Immature natural killer cell (primary cell): ENCODE measurements around the gene PPP2R5C. TPM values are rescaled to one million over a fixed set of nuclear protein-coding genes. Genes with fewer than 3 reads are reported as not detected.
A peak's percentile ranks its signal among the peaks of the same experiment; 100 is the strongest.
"Not testable (repeated sequence)": the region's sequence is repeated elsewhere in the genome, so short reads cannot be mapped to it uniquely, and the experiment has no call there.

Source experiments
- DNase-seq, 3 donors: peaks; one replicate each; pipeline ENCODE4 v3.0.0; 2022; ENCODE audit warnings: mixed read lengths in 1 of 3
- H3K27ac Mint-ChIP-seq, 6 donors: one replicate each; pipeline ENCODE4 v1.8.0; 2020; ENCODE audit warnings: mixed read lengths in 6 of 6, mild to moderate bottlenecking in 5 of 6, inconsistent platforms in 4 of 6, moderate library complexity in 3 of 6
- H3K27me3 Mint-ChIP-seq, 3 donors: one replicate each; pipeline ENCODE4 v1.8.0; 2020 to 2021; ENCODE audit warnings: low read depth in 3 of 3, mild to moderate bottlenecking in 3 of 3, mixed read lengths in 3 of 3, moderate library complexity in 3 of 3, inconsistent platforms in 1 of 3
- H3K36me3 Mint-ChIP-seq, 3 donors: one replicate each; pipeline ENCODE4 v1.8.0; 2020; ENCODE audit warnings: mixed read lengths in 3 of 3, inconsistent platforms in 2 of 3, mild to moderate bottlenecking in 2 of 3
- H3K4me1 Mint-ChIP-seq, 2 donors: one replicate each; pipeline ENCODE4 v1.8.0; 2020; ENCODE audit warnings: inconsistent platforms in 2 of 2, mild to moderate bottlenecking in 2 of 2, mixed read lengths in 2 of 2, moderate library complexity in 1 of 2
- H3K4me3 Mint-ChIP-seq, 5 donors: one replicate each; pipeline ENCODE4 v1.8.0; 2020; ENCODE audit warnings: mild to moderate bottlenecking in 5 of 5, mixed read lengths in 5 of 5, inconsistent platforms in 3 of 5, moderate library complexity in 3 of 5
- H3K9me3 Mint-ChIP-seq, 6 donors: one replicate each; pipeline ENCODE4 v1.8.0; 2020; ENCODE audit warnings: mild to moderate bottlenecking in 6 of 6, mixed read lengths in 6 of 6, inconsistent platforms in 4 of 6, moderate library complexity in 3 of 6
- polyA plus RNA-seq, 3 donors: library from polyadenylated mRNA; unstranded; fragments of 300-500 nt; fragmentation: Illumina TruSeq; gene quantifications; one replicate each; pipeline ENCODE4 v1.2.3, GENCODE V29; 2021

PPP2R5C gene
- polyA plus RNA-seq, 3 donors from 2014 or later: 214 to 250 (median 236) TPM

DNA sequence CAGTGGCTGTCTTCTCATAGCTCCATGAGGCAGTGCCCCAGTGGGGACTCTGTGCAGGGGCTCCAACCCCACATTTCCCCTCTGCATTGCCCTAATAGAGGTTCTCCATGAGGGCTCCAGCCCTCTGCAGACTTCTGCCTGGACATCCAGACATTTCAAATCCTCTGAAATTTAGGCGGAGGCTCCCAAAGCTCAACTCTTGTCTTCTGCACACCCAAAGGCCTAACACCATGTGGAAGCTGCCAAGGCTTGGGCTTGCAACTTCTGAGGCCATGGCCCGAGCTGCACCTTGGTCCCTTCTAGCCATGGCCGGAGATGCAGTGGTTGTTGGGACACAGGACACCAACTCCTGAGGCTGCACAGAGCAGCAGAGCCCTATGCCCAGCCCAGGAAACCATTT, 20.5 kb upstream of the PPP2R5C start:
- H3K4me1 Mint-ChIP-seq: peaks cover 32 to 38% of the 10 kb centered on the region in 2 donors

DNA sequence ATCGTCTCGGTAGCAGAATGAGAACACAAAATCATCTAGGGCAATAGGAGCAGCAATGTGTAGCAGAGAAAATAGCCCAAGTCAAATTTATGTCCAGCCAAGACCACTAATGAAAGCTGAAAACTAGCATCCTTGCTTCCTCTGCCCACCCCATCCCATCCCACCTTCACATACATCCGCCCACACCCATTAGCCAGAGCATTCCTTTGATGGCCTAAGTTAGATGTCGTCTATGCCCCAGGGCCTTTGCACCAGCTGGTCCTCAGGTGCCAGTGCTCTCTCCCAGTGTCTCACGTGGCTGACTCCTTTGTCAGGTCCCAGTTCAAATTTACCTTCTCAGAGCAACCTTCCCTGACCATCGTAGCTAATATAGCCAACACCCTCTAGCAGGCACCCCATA, 17.8 kb upstream of the PPP2R5C start:
- peaks cover 2 to 6% (median 3%) of the 10 kb centered on the region in 3 donors for H3K27me3 Mint-ChIP-seq
- peaks cover 0 to 26% (median 16%) of the 10 kb centered on the region in 6 donors for H3K9me3 Mint-ChIP-seq
- peaks cover 10 to 15% (median 11%) of the 10 kb centered on the region in 3 donors for H3K36me3 Mint-ChIP-seq
- no peak overlapping the region for H3K27ac Mint-ChIP-seq
- H3K4me3 Mint-ChIP-seq: no peak overlapping the region
- no peak for DNase-seq
- H3K4me1 Mint-ChIP-seq: peaks cover 19 to 23% of the 10 kb centered on the region in 2 donors

More for the DNA sequence above, 20.5 kb upstream of the PPP2R5C start:
- Mint-ChIP-seq H3K9me3 (peaks cover 0 to 26% (median 16%) of the 10 kb centered on the region in 6 donors), H3K4me3 (no peak overlapping the region), H3K36me3 (peaks cover 8 to 15% (median 15%) of the 10 kb centered on the region in 3 donors), H3K27me3 (peaks cover 2 to 8% (median 3%) of the 10 kb centered on the region in 3 donors), H3K27ac (no peak overlapping the region)
- DNase-seq: no peak

DNA sequence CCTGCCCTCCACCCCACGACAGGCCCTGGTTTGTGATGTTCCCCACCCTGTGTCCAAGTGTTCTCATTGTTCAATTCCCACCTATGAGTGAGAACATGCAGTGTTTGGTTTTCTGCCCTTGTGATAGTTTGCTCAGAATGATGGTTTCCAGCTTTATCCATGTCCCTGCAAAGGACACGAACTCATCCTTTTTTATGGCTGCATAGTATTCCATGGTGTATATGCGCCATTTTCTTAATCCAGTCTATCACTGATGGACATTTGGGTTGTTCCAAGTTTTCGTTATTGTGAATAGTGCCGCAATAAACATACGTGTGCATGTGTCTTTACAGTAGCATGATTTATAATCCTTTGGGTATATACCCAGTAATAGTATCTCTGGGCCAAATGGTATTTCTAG, 17.1 kb upstream of the PPP2R5C start:
- not testable (repeated sequence) for H3K4me3 Mint-ChIP-seq, H3K27me3 Mint-ChIP-seq, DNase-seq
- Mint-ChIP-seq H3K36me3 (peaks cover 10 to 15% (median 12%) of the 10 kb centered on the region in 3 donors), H3K4me1 (peaks cover 12 to 16% of the 10 kb centered on the region in 2 donors), H3K9me3 (peaks cover 0 to 24% (median 16%) of the 10 kb centered on the region in 6 donors), H3K27ac (peak overlapping the region in 1 of 6 donors; percentile 9)

DNA sequence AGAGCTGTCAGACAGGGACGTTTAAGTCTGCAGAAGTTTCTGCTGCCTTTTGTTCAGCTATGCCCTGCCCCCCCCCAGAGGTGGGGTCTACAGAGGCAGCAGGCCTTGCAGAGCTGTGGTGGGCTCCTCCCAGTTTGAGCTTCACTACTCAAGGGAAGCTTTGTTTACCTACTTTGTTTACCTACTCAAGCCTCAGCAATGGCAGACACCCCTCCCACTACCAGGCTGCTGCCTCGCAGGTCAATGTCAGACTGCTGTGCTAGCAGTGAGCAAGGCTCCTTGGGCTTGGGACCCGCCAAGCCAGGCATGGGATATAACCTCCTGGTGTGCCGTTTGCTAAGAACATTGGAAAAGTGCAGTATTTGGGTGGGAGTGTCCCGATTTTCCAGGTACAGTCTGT, 11.8 kb upstream of the PPP2R5C start:
- peaks cover 0 to 12% (median under 1%) of the 10 kb centered on the region in 6 donors for H3K9me3 Mint-ChIP-seq
- not testable (repeated sequence) for H3K4me3 Mint-ChIP-seq, H3K27ac Mint-ChIP-seq, H3K4me1 Mint-ChIP-seq, DNase-seq, H3K27me3 Mint-ChIP-seq
- H3K36me3 Mint-ChIP-seq: peaks cover 0 to 11% (median 4%) of the 10 kb centered on the region in 3 donors

DNA sequence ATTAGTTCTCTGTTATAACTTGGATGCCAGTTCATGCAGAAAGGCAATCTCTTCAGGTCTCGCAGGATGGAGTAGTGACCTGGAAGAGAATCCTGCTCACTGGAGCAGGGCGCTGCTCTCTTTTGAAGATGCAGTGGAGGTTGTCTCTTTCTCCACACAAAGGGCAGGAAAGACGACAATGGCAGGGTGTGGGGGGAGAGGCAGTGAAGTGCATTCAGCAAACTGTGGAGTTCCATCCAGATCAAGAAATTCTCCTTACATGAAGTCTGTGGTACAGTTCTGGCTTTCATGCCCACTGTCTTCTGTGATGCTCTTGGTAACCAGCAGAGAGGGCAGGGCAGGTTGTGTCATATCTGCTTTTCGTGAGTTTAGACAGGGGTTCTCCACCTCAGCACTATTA, 6.6 kb upstream of the PPP2R5C start:
- Mint-ChIP-seq H3K9me3 (peaks cover 0 to 12% (median under 1%) of the 10 kb centered on the region in 6 donors), H3K36me3 (peaks cover 0 to 7% (median 4%) of the 10 kb centered on the region in 3 donors), H3K4me3 (no peak overlapping the region), H3K27me3 (peaks cover 3 to 17% (median 5%) of the 10 kb centered on the region in 3 donors), H3K27ac (no peak overlapping the region), H3K4me1 (peaks cover 25 to 36% of the 10 kb centered on the region in 2 donors)
- no peak for DNase-seq

DNA sequence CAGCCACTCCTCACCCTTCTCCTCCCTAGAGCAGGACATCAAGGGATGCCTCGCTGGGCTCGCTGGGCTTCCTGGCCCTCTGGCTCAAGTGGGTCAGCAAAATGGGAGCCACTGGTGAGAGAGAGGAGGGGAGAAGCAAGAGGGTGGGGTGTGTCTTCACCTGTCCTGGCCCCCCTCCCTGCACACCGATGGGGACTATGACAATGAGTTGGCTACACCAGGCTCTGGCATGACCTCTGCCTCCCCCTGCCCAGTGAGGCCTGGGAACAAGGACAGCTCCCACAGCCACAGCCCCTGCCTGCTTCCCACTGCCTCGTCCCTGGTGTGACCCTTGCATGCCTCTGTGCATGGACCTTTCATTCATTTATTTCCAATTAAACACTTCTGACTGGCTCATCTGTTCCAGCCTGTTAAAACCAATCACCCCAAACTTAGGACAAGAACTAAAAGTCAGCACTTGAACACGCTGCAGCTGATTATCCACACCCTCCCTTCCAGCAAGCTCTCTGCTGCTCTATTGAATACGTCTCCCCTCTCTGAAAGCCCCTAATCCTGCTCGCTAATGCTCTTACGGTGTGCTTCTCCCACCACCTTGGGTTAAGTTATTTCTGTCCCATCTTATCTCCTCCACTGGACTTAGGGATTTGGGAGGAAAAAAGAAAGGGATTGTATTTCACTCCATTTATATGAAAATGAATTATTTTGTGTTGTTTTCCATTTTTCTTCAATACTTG, 5.8 kb upstream of the PPP2R5C start:
- no peak for DNase-seq
- H3K36me3 Mint-ChIP-seq: peaks cover 0 to 7% (median 4%) of the 10 kb centered on the region in 3 donors
- peaks cover 0 to 12% (median under 1%) of the 10 kb centered on the region in 6 donors for H3K9me3 Mint-ChIP-seq
- H3K4me1 Mint-ChIP-seq: peaks cover 29 to 40% of the 10 kb centered on the region in 2 donors
- H3K27ac Mint-ChIP-seq: peak overlapping the region in 1 of 6 donors; percentile 13
- H3K27me3 Mint-ChIP-seq: peaks cover 7 to 20% (median 10%) of the 10 kb centered on the region in 3 donors
- no peak overlapping the region for H3K4me3 Mint-ChIP-seq

DNA sequence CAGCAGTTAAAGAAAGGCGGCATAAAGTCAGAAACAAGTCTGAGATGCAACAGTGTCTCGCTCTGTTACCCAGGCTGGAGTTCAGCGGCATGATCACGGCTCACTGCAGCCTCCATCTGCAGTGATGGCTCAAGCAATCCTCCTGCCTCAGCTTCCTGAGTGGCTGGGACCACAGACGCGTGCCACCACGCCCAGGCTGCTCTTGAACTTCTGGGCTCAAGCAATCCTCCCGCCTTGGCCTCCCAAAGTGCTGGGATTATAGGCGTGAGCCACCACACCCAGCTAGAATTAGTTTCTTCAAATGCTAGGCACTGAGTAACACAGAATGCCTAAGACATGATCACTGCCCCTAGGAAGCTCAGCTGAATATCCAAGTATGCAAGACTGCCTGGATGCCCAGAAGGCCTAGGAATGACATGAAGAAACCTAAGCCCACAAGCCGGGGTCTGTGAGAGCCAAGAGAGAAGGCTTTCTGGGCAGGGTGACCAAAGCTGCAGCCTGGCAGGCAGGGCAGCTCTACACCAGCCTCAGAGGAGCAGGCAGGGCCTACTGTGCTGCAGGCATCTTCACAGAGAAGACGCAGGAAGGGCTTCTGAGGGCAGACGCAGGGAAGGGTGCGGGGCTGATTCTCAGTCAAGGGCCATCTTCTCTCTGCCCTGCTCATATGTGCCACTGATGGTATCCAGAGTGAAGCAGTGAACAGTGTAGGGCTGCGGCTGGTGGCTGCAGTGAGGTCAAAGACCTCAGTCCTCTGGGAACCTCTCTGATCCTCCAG, 4.3 kb upstream of the PPP2R5C start:
- peaks cover 11 to 18% (median 17%) of the 10 kb centered on the region in 3 donors for H3K27me3 Mint-ChIP-seq
- H3K4me1 Mint-ChIP-seq: peaks cover 29 to 41% of the 10 kb centered on the region in 2 donors
- H3K36me3 Mint-ChIP-seq: peaks cover 0 to 4% (median 4%) of the 10 kb centered on the region in 3 donors
- peaks cover 0 to 12% (median under 1%) of the 10 kb centered on the region in 6 donors for H3K9me3 Mint-ChIP-seq
- H3K4me3 Mint-ChIP-seq: peak overlapping the region in 3 of 5 donors; percentile 33 to 35 (median 33)
- no peak for DNase-seq
- H3K27ac Mint-ChIP-seq: peak overlapping the region; percentile 62 to 87 (median 84)

DNA sequence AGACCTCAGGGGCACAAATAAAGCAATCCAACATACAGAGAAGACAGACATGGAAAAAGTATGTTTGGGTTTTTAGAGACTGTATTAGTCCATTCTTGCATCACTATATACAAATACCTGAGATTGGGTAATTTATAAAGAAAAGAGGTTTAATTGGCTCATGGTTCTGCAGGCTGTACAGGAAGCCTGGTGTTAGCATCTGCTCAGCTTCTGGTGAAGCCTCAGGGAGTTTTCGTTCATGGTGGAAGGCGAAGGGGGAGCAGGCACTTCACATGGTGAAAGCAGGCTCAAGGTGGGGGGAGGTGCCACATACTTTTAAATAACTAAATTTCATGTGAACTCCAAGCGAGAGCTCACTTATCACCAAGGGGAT, 3.7 kb upstream of the PPP2R5C start:
- no peak for DNase-seq
- Mint-ChIP-seq H3K4me3 (peak overlapping the region in 1 of 5 donors; percentile 1), H3K9me3 (peaks cover 0 to 9% (median under 1%) of the 10 kb centered on the region in 6 donors), H3K36me3 (peaks cover 0 to 7% (median 7%) of the 10 kb centered on the region in 3 donors), H3K27ac (peak overlapping the region; percentile 62 to 87 (median 83)), H3K27me3 (peaks cover 12 to 23% (median 22%) of the 10 kb centered on the region in 3 donors), H3K4me1 (peaks cover 35 to 47% of the 10 kb centered on the region in 2 donors)

DNA sequence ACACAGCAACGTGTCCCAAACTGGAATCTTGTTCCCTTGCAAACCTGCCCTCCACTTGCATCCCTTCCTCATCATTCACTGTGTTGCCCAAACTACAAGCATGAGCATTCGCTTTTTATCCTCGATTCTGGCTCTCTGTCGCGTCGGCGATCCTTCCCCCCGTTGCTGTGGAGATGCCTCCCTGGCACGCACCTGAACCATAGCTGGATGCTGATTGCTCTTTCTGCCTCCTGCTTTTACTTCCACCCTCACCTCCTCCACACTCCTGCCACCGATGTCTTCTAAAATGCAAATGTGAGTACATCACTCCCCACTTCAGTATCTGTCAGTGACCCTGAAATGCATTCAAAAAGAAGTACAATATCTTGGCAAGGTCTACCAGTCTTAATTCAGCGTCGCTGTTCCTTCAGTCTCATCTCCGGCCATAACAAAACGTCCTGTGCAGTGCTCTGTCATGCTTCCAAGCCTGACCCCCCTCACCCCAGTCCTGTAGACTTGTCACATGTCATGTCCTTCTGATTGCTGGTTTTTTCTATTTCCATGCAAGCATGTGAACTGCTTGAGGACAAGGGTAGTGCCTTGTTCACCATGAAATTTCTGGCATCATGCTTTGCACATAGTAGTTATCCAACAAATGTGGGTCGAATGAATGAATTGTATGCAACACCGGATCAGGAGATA, 2.5 kb upstream of the PPP2R5C start:
- H3K4me3 Mint-ChIP-seq: peak overlapping the region in 1 of 5 donors; percentile 24
- DNase-seq: no peak
- H3K9me3 Mint-ChIP-seq: no peaks in the 10 kb centered on the region
- H3K27ac Mint-ChIP-seq: peak overlapping the region; percentile 3 to 87 (median 60)
- peaks cover 12 to 28% (median 25%) of the 10 kb centered on the region in 3 donors for H3K27me3 Mint-ChIP-seq
- peaks cover 47 to 58% of the 10 kb centered on the region in 2 donors for H3K4me1 Mint-ChIP-seq
- peaks cover 4 to 14% (median 12%) of the 10 kb centered on the region in 3 donors for H3K36me3 Mint-ChIP-seq

DNA sequence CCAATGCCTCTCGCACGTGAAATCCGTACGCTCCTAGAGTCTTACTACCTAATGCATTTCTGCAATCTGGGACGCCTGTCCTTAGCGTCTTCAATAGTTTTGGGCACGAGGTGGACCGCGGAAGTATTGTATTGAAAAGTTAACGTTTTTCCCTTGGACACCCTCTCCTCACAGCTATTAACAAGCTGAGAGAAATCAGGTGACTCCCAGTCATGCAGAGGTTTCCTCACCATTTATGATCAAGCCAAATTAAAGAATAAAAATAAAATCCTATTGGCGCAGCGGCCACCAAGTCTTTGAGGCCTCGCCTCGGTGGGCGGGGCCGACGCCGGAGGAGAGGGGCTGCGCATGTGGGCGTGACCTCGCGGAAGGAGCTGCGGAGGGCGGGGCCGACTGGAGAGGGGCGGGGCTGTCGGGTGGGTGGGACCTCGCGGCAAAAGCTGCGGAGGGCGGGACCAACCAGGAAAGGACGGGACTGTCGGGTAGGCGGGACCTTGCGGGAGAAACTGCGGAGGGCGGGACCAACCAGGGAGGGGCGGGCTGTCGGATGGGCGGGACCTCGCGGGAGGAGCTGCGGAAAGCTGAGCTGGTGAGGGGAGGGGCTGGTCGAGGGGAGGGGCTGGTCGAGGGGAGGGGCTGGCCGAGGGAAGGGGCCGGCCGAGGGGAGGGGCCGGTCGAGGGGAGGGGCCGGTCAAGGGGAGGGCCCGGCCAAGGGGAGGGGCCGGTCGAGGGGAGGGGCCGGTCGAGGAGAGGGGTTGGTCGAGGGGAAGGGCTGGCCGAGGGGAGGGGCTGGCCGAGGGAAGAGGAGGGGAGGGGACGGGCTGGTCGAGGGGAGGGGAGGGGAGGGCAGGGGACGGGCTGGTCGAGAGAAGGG, 1.1 kb upstream of the PPP2R5C start:
- peak overlapping the region; percentile 78 to 91 (median 87) for H3K27ac Mint-ChIP-seq
- H3K36me3 Mint-ChIP-seq: peaks cover 16 to 22% (median 21%) of the 10 kb centered on the region in 3 donors
- H3K4me3 Mint-ChIP-seq: peak overlapping the region; percentile 64 to 77 (median 69)
- peaks cover 9 to 26% (median 26%) of the 10 kb centered on the region in 3 donors for H3K27me3 Mint-ChIP-seq
- H3K9me3 Mint-ChIP-seq: no peaks in the 10 kb centered on the region
- peak; percentile 88 to 93 (median 92) for DNase-seq
- peaks cover 61 to 71% of the 10 kb centered on the region in 2 donors for H3K4me1 Mint-ChIP-seq

DNA sequence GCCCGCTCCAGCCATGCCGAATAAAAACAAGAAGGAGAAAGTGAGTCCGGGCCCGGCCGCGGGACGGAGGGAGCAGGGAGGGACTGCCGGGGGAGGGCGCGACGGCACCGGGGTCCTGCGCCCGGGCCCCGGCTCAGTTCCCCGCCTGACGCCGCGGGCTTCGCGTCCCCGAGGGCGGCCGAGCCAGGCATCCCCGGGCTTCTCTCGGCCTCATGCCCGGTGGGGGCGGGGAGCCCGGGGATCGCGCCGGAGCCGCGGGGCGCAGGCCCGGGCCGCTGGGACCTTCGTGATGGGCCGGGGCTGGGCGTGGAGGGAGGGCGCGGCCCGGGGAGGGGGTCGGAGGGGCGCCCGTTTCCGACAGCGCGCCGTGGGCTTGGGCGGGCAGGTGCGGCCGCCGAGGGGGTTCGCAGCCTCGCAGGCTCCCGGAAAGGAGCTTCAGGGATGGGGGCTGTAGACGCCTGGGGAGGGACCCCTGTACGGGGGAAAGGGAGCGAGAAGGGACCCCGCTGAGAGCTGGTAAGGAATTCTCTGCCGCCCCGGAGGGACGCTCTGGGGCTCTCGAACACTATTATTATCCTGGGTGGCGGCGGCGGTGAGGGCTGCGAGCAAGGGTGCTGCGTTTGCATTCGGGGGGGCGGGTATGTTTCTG, 496 bp downstream of the PPP2R5C start:
- DNase-seq: peak; percentile 38 to 56 (median 48)
- Mint-ChIP-seq H3K27ac (peak overlapping the region; percentile 87 to 98 (median 96)), H3K9me3 (no peaks in the 10 kb centered on the region), H3K36me3 (peaks cover 23 to 34% (median 33%) of the 10 kb centered on the region in 3 donors), H3K4me1 (peaks cover 65 to 80% of the 10 kb centered on the region in 2 donors), H3K27me3 (peaks cover 9 to 28% (median 26%) of the 10 kb centered on the region in 3 donors), H3K4me3 (peak overlapping the region; percentile 92 to 99 (median 97))

DNA sequence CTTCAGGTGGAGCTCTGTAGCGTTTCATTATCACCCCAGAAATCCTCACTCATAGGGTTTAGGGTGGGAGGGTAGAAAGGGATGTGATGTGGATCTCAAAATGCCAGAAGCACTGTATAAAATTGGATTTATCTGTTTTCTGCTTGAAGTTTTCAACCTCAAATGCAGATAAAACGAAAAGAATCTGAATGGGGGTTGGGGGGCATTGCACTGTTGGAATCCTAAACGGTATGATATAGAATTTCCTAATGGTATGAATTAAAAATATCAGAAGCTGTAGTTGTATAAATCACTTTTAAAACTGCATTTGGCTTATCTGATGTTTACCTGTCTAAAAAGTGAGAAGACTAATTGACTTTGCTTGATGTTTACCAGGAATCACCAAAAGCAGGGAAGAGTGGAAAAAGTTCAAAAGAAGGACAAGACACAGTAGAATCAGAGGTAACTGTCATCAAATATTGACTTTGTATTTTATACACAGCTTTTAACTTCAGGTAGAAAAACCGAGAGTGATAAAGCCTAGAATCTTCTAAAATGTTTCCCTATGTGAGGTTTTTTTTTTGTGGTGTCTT, 1.1 kb downstream of the PPP2R5C start:
- H3K4me1 Mint-ChIP-seq: peaks cover 62 to 79% of the 10 kb centered on the region in 2 donors
- H3K4me3 Mint-ChIP-seq: peak overlapping the region; percentile 92 to 99 (median 97)
- peaks cover 9 to 29% (median 26%) of the 10 kb centered on the region in 3 donors for H3K27me3 Mint-ChIP-seq
- no peak for DNase-seq
- H3K9me3 Mint-ChIP-seq: no peaks in the 10 kb centered on the region
- H3K27ac Mint-ChIP-seq: peak overlapping the region; percentile 87 to 98 (median 96)
- peaks cover 23 to 35% (median 34%) of the 10 kb centered on the region in 3 donors for H3K36me3 Mint-ChIP-seq
